ENCODE data around the gene PEBP1. TPM values are rescaled to one million over a fixed set of nuclear protein-coding genes. Genes with fewer than 3 reads are reported as not detected.

The PEBP1 gene
- total and polyA plus RNA-seq, 2 of the 8 experiments (the other 6 are each of a cell fraction or from before 2014, with no cell fraction given): 444 to 622 TPM

- no peak for TF ChIP-seq CHD7 (IDR thresholded peaks at IDR 0.05; ENCODE audit: insufficient replicate concordance, low read length)
- TF ChIP-seq TEAD4 (IDR thresholded peaks at IDR 0.05; ENCODE audit: low read depth, low read length): no peak
- TF ChIP-seq YY1 (IDR thresholded peaks at IDR 0.05; ENCODE audit: low read depth, low read length): no peak
- TF ChIP-seq SIX5 (IDR thresholded peaks at IDR 0.05; ENCODE audit: low read depth, low read length): no peak
- no peak for TF ChIP-seq PHF8 (conservative IDR thresholded peaks at IDR 0.05; ENCODE audit: low read depth, low read length)
- TF ChIP-seq SRF (IDR thresholded peaks at IDR 0.05; ENCODE audit: low read depth, low read length): no peak
- no peak for TF ChIP-seq EP300 (IDR thresholded peaks at IDR 0.05; ENCODE audit: borderline replicate concordance in 1 of 2, low read depth in 2 of 2, low read length in 2 of 2)
- TF ChIP-seq CTCF (IDR thresholded peaks at IDR 0.05; ENCODE audit: control extremely low read depth in 1 of 3, insufficient read depth in 1 of 3, low read depth in 1 of 3, low read length in 3 of 3): no peak
Measured at GRCh38 chr12:118145113-118145797, 9.3 kb downstream of the PEBP1 start (continued).
